Breast epithelium (tissue), 4 donors: Measurements from ENCODE around the gene TSHZ3. TPM values are rescaled to one million over a fixed set of nuclear protein-coding genes. Genes with fewer than 3 reads are reported as not detected.

ENCODE experiments used
- DNase-seq, 2 donors: peaks; one replicate each; pipeline ENCODE4 v3.0.0-alpha.2; 2019; ENCODE audit warnings: low spot score in 2 of 2
- H3K27ac ChIP-seq, 2 donors: fragments of 200-600 bp; sonication (generic) in 1 of 2; one replicate each; pipeline ENCODE4 v1.5.1; 2016 to 2019; ENCODE audit warnings: mild to moderate bottlenecking in 1 of 2
- H3K27me3 ChIP-seq, 2 donors: fragments of 200-600 bp; sonication (generic) in 1 of 2; one replicate each; pipeline versions ENCODE4 v1.5.1 to v1.6.0; 2017 to 2019; ENCODE audit warnings: control low read depth in 1 of 2, mild to moderate bottlenecking in 1 of 2
- H3K36me3 ChIP-seq: fragments of 200-600 bp; one replicate; pipeline ENCODE4 v1.5.1; 2019
- H3K4me1 ChIP-seq, 2 donors: fragments of 200-600 bp; sonication (generic); one replicate each; pipeline ENCODE4 v1.5.1; 2016 to 2019; ENCODE audit warnings: control low read depth in 1 of 2
- H3K4me3 ChIP-seq, 3 donors: fragments of 200-600 bp; sonication (generic); 1 replicate in 2 of 3; 2 replicates in 1 of 3; pipeline ENCODE4 v1.5.1; 2016 to 2019; ENCODE audit warnings: mild to moderate bottlenecking in 3 of 3, moderate library complexity in 2 of 3
- H3K9me3 ChIP-seq, 2 donors: fragments of 200-600 bp; sonication (generic) in 1 of 2; one replicate each; pipeline ENCODE4 v1.5.1; 2016 to 2019; ENCODE audit warnings: control low read depth in 1 of 2
- POLR2A ChIP-seq: fragments of 450-650 bp; IDR thresholded peaks from one replicate; pipeline ENCODE4 v1.6.1; 2016; ENCODE audit warnings: antibody characterized with exemption, mild to moderate bottlenecking, moderate library complexity
- POLR2AphosphoS5 ChIP-seq, 3 donors: sonication (generic); formaldehyde crosslinking; IDR thresholded peaks; one replicate each; pipeline ENCODE4 v1.6.1; 2017; ENCODE audit warnings: antibody characterized with exemption in 3 of 3
- intact Hi-C: fragments of 100-400 bp; cut with DNase I; formaldehyde crosslinking; loops from one replicate; pipeline ENCODE4 v1.15.1; 2023; ENCODE audit warnings: low total_unique reads
- total RNA-seq, 3 donors: library from RNA; depleted of rRNA; stranded (reverse); fragments of >200 nt; gene quantifications; one replicate each; pipeline ENCODE4 v1.1.0, GENCODE V29; 2016
- TF ChIP-seq, protein P1 (sequence below), 3 donors: fragments of 450-650 bp; IDR thresholded peaks; one replicate each; pipeline ENCODE4 v1.5.1; 2016 to 2017; ENCODE audit warnings: antibody characterized with exemption in 3 of 3, mild to moderate bottlenecking in 3 of 3, moderate library complexity in 3 of 3

Gene TSHZ3
- total RNA-seq, 3 donors from 2014 or later: 3.7 to 9.8 (median 8.3) TPM

DNA sequence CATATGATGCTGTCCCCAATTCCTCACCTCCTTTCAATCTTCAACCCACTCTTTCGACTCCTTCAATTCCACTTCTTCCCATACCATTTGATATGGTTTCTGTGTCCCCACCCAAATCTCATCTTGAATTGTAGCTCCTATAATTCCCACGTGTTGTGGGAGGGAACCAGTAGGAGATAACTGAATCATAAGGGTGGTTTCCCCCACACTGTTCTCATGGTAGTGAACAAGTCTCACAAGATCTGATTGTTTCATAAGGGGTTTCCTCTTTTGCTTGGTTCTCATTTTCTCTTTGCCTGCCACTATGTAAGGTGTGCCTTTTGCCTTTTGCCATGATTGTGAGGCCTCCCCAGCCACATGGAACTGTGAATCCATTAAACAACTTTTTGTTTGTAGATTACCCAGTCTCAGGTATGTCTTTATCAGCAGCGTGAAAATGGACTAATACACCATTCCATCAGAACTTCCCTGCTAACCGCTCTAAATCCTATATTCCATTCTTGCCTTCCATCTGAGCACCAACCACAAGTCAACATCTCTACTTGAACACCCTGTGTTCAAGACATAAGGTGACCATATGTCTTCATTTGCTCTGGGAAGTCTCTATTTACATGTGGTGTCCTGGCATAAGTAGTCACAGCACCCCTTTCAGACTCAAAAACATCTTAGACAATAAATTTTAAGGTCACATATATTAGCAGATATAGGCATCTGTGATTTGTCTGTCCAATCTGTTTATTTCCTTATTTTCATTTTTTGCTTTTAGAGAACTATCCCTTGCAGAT lies 122.9 kb downstream of the TSHZ3 start:
- no peak overlapping the region for H3K27ac ChIP-seq
- H3K27me3 ChIP-seq: no peaks in the 10 kb centered on the region
- no peaks in the 10 kb centered on the region for H3K4me1 ChIP-seq
- H3K9me3 ChIP-seq: no peaks in the 10 kb centered on the region
- no peak for TF ChIP-seq POLR2A
- TF ChIP-seq, protein P1, sequence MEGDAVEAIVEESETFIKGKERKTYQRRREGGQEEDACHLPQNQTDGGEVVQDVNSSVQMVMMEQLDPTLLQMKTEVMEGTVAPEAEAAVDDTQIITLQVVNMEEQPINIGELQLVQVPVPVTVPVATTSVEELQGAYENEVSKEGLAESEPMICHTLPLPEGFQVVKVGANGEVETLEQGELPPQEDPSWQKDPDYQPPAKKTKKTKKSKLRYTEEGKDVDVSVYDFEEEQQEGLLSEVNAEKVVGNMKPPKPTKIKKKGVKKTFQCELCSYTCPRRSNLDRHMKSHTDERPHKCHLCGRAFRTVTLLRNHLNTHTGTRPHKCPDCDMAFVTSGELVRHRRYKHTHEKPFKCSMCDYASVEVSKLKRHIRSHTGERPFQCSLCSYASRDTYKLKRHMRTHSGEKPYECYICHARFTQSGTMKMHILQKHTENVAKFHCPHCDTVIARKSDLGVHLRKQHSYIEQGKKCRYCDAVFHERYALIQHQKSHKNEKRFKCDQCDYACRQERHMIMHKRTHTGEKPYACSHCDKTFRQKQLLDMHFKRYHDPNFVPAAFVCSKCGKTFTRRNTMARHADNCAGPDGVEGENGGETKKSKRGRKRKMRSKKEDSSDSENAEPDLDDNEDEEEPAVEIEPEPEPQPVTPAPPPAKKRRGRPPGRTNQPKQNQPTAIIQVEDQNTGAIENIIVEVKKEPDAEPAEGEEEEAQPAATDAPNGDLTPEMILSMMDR (IDR thresholded peaks at IDR 0.05): no peak
- no peak for TF ChIP-seq POLR2AphosphoS5 (IDR thresholded peaks at IDR 0.05)
- intact Hi-C loops: no loop called here
- no peak overlapping the region for H3K4me3 ChIP-seq
- DNase-seq: no peak
- no peaks in the 10 kb centered on the region for H3K36me3 ChIP-seq
